KOPT-K1 (cell line): ENCODE data around the gene GPR50.

Experiments
- H3K27ac ChIP-seq: fragments of 200-600 bp; sonication (generic); 2 replicates; pipeline ENCODE4 v1.5.1; 2016; ENCODE audit warnings: antibody characterized with exemption, mild to moderate bottlenecking, low read depth, low read length; ENCODE audit not compliant: poor library complexity, severe bottlenecking
- H3K36me3 ChIP-seq: fragments of 200-600 bp; sonication (generic); 2 replicates; pipeline ENCODE4 v1.5.1; 2017; ENCODE audit warnings: antibody characterized with exemption, mild to moderate bottlenecking, low read length, moderate library complexity; ENCODE audit not compliant: insufficient read depth
- H3K9me3 ChIP-seq: fragments of 200-600 bp; sonication (generic); 2 replicates; pipeline ENCODE4 v1.5.1; 2017; ENCODE audit warnings: antibody characterized with exemption, low read length, mild to moderate bottlenecking; ENCODE audit not compliant: insufficient read depth, poor library complexity, severe bottlenecking

Gene GPR50

DNA sequence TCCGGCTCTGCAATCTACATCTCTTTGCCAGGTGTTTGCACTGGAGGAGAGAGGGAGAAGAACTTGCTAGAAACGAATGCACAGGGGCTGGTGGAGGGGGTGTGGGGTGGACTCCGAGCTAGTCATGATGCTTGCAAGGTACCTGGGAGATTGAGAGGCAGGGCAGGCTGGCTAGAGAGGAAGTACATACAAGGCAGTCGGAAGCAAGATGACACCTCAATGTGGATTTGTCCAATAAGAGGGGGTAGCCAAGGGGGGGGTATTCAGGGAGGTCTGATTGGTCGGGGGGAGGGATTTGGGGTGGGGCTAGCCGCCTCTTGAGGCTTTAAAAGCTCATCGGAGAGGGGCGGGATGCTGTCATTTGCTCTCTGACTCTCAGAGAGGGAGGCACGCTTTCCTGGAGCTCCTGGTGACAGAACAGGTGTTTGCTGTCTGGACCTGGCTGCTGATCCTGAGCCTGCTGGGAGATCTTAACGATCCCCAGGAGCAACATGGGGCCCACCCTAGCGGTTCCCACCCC is at the start of gene GPR50:
GPR50 (plus strand) TSS at position 354 of the 520 bp plus-strand sequence; CDS start at position 492, 138 bp downstream.
- H3K27ac ChIP-seq: no peak within 1 kb of the TSS
- H3K9me3 ChIP-seq: no peaks in the 10 kb centered on the region
- no peaks in the 10 kb centered on the region for H3K36me3 ChIP-seq

DNA sequence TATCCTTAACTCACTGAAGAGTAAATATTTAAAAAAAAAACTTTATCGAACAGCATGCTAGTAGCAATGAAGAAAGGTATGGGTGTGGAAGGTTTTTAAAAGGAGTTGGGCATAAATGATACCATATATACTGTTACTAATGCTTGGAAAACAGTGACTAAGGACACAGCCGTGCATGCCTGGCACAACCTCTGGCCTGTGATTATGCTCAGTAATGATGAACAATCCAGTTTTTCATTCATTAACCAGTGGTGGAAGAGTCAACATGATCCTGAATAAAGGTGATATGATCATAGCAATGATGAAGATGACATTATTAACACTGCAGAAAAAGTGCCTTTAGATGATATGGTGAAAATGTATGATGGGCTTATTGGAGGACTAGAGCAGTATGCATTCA is 43.9 kb upstream of the GPR50 start:
- Histone ChIP-seq H3K9me3 (peaks cover 4% of the 10 kb centered on the region), H3K36me3 (no peaks in the 10 kb centered on the region), H3K27ac (no peak overlapping the region)

DNA sequence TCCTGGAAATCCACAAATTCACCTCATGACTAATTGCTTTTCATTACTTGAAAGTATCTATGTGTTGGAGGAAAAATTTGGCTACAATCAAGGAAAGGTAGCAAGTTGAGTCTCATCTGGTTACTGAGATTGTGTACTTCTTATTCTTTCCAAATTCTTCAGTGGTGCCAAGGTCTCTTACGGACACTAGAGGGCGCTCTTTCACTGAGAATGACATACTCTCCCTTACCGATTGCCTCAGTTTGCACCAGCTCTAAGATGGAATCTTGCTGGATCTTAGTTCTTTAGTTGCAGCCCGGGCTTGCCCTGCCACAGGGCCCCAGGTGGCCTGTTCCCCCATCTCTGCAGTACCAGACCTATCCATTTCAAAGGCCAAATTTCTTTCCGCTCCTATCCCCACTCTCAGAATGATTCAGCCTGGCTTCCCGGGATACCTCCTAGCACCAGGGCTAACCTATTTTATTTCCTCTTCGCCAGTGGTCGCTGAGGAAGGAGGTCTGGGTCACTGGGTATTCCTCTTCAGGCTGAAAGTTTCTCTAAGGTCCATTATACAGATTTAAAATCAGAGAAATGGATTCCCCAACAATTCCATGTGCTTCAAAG is 24.6 kb upstream of the GPR50 start:
- Histone ChIP-seq H3K9me3 (no peaks in the 10 kb centered on the region), H3K36me3 (no peaks in the 10 kb centered on the region), H3K27ac (no peak overlapping the region)

DNA sequence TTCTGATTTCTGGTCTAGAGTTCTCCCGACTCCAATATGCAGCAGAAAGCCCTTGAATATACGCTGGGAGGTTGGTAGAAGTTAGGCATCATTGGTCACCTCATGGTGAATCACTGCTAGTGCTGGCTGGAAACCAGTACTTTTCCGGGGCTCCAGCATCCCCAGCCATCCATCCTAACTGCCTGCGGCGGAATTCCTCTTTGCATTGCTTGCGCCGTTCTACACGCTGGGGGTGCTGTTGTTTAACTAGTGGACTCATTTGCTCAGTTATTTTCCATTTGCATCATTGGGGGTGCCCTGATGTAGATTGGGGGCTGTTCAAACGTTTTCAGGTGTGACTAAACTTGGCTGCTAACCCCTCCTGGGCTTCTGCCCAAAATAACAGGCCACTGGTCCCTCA is 23.3 kb upstream of the GPR50 start:
- no peaks in the 10 kb centered on the region for H3K36me3 ChIP-seq
- H3K27ac ChIP-seq: no peak overlapping the region
- no peaks in the 10 kb centered on the region for H3K9me3 ChIP-seq

DNA sequence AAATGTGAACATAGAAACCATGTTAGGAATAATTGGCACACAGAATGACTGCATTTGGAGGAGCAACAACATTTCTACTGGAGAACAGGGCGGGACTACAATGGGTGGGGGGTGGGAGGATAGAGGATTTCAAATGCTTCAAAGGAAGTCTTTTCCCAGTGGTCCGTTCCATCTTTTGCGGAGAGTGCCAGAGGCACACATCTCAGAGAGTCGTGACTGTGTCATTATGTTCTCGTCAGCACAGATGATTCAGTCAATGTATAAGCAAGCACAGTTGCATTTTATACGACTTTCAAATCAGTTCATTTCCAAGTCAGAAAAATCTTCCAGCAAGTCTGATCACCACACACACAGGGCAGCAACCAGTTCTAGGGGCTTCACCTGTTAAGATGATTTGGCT is 22.7 kb upstream of the GPR50 start:
- Histone ChIP-seq H3K36me3 (no peaks in the 10 kb centered on the region), H3K9me3 (no peaks in the 10 kb centered on the region), H3K27ac (no peak overlapping the region)

DNA sequence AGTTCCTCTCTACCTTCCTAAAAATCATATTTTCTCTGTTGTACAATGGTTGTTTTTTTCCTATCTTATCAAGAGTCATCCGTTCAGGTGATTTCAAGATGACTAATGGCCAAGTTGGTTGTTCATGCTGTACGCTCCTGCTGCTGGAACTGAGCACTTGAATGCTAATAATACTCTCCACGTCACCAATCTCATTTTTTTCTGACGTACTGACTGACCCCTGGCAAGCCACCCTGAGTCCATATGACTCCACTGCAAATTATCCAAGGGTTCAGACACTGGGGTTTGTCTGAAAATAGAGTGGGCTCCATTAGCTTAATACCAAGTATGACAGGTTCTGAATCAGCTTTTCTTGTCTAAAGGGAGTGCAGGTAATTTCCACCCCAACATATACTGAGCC is 21.1 kb upstream of the GPR50 start:
- H3K27ac ChIP-seq: no peak overlapping the region
- H3K9me3 ChIP-seq: no peaks in the 10 kb centered on the region
- no peaks in the 10 kb centered on the region for H3K36me3 ChIP-seq

DNA sequence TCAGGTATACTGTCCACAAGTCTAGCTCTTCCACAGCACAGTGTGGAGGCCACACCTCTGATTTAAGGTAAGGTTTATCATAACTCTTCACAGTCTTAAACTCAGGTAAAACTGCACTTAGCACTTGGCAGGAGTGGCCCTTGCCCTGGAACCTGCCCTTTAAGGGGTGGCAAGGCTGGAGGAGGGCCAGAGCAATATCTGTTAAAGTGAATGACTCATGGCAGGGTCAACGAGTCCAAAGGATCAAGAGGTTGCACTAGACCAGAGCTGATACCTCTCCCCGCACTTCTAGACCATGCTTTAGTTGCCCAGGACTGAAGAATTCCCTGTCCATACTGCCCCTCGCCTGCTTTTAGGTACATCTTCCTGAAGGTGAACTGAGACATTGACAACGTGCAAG is 14.7 kb upstream of the GPR50 start:
- Histone ChIP-seq H3K9me3 (no peaks in the 10 kb centered on the region), H3K36me3 (no peaks in the 10 kb centered on the region), H3K27ac (no peak overlapping the region)

DNA sequence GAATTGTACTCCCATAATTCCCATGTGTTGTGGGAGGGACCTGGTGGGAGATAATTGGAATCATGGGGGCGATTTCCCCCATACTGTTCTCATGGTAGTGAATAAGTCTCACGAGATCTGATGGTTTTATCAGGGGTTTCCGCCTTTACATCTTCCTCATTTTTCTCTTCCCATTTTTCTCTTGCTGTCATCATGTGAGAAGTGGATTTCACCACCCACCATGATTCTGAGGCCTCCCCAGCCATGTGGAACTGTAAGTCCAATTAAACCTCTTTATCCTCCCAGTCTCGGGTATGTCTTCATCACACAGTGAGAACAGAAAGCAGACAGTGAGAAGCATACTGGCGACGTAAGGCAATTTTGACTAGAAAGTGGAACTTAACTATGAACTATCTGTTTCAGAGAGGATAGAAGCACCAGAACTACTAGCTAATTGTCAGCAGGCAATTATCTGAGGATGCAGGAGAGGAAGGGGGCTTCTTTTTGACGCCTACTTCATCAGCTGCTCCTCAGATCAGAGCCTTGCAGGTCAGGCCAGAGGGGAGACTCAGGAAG is 8.5 kb upstream of the GPR50 start:
- no peaks in the 10 kb centered on the region for H3K9me3 ChIP-seq
- no peaks in the 10 kb centered on the region for H3K36me3 ChIP-seq
- H3K27ac ChIP-seq: no peak overlapping the region

DNA sequence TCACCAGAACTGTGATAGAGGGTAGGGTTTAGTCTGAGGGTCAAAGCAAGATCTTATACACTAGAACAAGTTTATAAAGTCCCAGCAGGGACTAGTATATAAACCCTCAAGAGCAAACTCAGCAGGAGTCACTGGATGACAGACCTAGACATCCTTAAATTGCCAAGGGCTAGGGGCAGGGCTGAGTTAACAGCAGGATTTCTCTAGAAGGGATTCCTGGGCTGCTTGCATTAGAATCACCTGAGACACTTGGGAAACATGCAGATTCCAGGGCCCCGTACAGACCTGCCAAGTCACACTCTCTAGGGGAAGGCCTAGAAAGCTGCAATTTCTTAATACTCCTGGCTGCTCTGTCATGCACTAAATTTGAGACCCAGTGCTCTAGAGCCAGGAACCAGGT is 6.6 kb upstream of the GPR50 start:
- Histone ChIP-seq H3K9me3 (no peaks in the 10 kb centered on the region), H3K36me3 (no peaks in the 10 kb centered on the region), H3K27ac (no peak overlapping the region)

DNA sequence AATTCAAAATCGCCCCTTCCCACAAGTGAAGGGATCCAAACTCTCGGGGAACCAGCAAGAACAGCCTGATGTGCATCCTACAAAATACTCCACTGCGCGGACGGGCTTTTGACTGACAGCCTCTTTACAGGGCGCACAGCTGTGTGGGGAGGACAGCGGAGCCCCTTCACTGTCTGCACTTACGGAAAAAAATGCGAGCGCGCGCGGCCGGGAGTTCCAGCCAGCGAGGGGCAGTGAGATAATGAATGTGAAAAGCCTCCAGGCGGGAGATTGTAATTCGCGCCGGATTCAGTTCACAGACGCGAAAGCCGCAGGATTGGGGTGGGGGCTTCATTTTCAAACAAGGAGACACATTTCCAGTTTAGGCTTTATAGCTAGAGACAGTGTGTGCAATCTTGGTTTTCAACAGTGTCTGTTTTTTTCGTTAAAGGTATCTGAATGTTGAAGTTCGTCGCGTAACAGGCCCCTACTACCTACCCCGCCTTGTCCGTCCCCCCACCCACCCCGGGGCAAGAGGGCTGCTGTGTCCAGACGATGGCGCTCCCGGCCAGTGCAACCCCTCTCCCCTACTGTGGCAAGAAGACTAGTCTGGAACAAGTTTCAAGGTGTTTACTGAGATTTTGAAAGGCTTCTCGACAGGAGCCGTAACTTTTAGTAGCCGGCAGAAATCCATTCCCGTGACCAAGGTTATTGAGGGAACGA is 1.7 kb upstream of the GPR50 start:
- Histone ChIP-seq H3K27ac (no peak overlapping the region), H3K36me3 (no peaks in the 10 kb centered on the region), H3K9me3 (no peaks in the 10 kb centered on the region)

DNA sequence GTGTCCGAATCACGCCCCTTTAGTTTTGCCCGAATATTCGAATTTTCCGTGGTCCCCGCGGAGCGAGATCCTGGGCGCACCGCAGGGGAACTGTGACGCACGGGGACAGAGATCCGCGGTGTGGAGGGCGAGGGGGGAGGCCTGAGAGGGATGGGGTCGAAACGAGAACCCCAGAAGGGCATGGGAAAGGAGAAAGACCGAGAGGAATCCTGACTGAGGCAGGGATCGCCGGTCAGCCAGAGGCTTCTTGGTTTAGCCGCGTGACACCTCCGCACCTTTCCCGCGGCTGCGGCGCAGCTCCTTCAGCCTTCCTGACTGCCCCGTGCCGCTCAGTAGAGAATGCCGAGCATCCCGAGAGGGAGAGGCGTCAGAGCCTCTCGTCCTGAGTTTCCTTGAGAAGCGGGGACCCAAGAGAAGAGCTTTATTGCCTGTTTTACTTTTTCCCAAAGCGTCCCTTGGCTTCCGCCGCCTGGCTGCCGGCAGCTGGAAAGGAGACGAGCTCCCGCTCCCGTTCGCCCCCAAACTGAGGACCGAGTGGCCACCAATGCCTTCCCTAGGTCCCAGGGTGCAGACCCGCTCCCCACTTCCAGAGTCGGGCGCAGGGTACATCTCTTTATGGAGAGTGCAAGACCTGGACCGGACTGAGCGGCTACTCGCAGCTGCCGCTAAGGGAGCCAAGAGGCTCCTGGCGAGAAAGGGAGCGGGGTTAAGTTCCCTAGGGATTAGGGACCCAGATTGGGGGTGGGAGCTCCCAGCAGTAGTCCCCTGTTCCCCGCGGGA is 911 bp upstream of the GPR50 start:
- Histone ChIP-seq H3K36me3 (no peaks in the 10 kb centered on the region), H3K27ac (no peak overlapping the region), H3K9me3 (no peaks in the 10 kb centered on the region)

DNA sequence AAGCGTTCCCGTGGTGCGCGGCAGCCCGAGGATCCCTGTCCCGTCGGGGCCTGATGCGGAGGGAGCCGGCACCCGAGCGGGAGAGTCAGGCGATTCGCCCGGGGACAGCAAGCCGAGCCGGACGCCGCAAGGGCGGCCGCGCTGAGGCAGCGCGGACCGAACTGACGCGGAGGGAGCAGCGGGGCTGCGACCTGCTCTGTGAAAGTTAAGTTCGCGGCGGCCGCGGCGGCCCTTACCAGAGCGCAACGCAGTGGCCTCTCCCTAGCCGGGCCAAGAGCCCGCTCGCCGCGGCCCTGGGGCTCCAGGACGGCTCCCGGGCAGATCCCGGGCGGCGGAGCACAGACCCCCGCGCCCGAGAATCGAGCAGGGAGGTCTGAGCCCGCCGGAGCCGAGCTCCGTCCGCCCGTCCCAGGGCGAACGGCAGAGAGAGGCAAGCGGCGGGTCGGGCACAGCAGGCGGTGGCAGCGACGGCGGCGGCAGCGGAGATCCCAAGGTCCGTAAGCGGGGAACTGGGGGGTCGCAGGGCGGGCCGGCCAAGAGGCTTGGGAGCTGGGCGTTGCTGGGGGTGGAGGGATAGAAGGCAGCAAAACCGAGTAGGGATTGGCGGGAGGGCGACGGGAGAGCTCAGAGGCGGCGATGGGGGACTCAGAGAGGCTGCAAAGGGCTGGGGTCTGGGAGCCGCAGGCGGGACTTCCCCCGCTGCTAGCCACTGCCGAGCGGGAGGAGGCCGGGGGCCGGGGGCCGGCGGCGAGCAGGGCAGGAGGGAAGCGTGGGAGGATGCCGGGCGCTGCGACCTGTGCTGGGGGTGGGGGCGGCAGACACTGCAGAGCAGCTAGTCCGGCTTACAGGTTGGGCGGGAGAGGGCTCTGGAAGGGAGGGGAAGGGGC is 1.0 kb downstream of the GPR50 start:
- Histone ChIP-seq H3K27ac (no peak overlapping the region), H3K9me3 (no peaks in the 10 kb centered on the region)

DNA sequence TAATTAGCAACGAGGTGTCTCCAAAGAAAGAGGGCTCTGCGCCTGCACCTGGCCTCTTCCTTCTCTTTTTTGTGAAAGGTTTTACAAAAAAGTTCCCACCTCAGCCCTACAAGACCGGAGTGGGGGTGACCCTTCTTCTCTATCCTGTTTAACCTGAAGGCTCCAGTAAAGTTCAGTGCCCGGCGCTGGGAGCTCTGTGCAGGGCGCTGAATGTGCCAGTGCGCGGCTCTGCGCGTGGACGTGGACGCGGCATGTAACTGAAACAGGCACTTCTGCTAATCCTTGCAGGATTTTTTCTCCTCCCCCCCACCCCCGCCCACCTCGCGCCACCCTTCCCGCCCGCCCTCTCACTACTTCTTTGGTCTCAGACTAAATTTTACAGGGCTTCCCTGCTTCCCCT is 2.4 kb downstream of the GPR50 start:
- Histone ChIP-seq H3K9me3 (no peaks in the 10 kb centered on the region), H3K36me3 (no peaks in the 10 kb centered on the region)

More for the DNA sequence above, 1.0 kb downstream of the GPR50 start:
- no peaks in the 10 kb centered on the region for H3K36me3 ChIP-seq

DNA sequence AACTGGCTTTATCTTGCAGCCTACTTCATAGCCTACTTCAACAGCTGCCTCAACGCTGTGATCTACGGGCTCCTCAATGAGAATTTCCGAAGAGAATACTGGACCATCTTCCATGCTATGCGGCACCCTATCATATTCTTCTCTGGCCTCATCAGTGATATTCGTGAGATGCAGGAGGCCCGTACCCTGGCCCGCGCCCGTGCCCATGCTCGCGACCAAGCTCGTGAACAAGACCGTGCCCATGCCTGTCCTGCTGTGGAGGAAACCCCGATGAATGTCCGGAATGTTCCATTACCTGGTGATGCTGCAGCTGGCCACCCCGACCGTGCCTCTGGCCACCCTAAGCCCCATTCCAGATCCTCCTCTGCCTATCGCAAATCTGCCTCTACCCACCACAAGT is 4.0 kb downstream of the GPR50 start:
- H3K9me3 ChIP-seq: no peaks in the 10 kb centered on the region
- no peaks in the 10 kb centered on the region for H3K36me3 ChIP-seq
- no peak overlapping the region for H3K27ac ChIP-seq

More for the DNA sequence above, 2.4 kb downstream of the GPR50 start:
- H3K27ac ChIP-seq: no peak overlapping the region
